Activated naive CD4-positive, alpha-beta T cell treated with anti-CD3 and anti-CD28 coated beads, Interleukin-2, amount 50 U/mL, for 72 hours (primary cell): Measurements from ENCODE around the gene ZNF474. TPM values are rescaled to one million over a fixed set of nuclear protein-coding genes. Genes with fewer than 3 reads are reported as not detected.

Experiments used
- ATAC-seq, 2 donors: fragments of 150-1000 bp; cut with Tn5 transposase; 2 replicates each; pipeline ENCODE4 v1.10.0; 2021; ENCODE audit warnings: mild to moderate bottlenecking in 2 of 2, moderate library complexity in 2 of 2
- DNase-seq, 2 donors: peaks; one replicate each; pipeline ENCODE4 v3.0.0; 2021 to 2022; ENCODE audit warnings: low spot score in 2 of 2
- H3K27ac Mint-ChIP-seq, 2 donors: one replicate each; pipeline ENCODE4 v1.8.0; 2022; ENCODE audit warnings: mild to moderate bottlenecking in 2 of 2, mixed read lengths in 2 of 2
- H3K36me3 Mint-ChIP-seq, 2 donors: one replicate each; pipeline ENCODE4 v1.8.0; 2022; ENCODE audit warnings: mixed read lengths in 2 of 2
- H3K9me3 Mint-ChIP-seq, 2 donors: one replicate each; pipeline ENCODE4 v1.8.0; 2022; ENCODE audit warnings: mixed read lengths in 2 of 2
- total RNA-seq, 2 donors: library from RNA; stranded (reverse); gene quantifications; one replicate each; pipeline ENCODE4 v1.2.3, GENCODE V29; 2022

Gene ZNF474
- total RNA-seq, 2 donors from 2014 or later = 0.12 TPM; not detected in 1

DNA sequence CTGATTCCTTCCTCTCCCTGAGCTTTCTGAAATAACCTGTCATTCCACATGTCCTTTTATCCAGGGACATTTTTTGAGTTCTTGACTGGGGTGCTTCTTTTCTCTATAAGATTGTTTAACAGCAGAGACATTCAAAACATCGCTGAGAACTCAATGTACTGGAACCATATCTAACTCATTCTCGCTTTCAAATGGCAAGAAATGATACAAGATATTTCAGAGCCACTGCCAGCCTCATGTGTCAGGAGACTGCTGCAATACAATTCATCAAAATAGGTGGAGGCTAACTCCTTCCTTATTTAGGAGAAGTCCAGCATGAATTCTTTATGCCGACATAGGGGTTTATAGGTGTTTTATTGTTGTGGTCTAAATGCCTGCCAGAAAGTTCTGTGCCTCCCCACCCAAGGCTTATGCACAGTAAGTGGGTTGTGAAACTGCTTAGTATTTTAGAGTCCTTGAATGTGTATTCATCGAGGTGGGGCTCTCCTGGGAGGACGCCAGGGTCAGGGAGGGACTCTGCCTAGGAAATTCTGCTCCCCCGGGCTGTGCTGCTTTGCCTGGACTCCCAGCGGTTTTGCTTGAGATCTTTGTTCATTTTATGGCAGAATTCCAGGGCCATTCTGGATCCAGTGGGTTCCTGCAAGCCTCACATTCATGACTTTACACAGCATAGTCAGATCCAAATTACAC is 53.9 kb downstream of the ZNF474 start:
- ATAC-seq (peak in 1 of 2 donors; percentile 31), DNase-seq (no peak)
- Mint-ChIP-seq H3K9me3 (peaks cover 3 to 7% of the 10 kb centered on the region in 2 donors), H3K27ac (no peak overlapping the region), H3K36me3 (no peaks in the 10 kb centered on the region)

DNA sequence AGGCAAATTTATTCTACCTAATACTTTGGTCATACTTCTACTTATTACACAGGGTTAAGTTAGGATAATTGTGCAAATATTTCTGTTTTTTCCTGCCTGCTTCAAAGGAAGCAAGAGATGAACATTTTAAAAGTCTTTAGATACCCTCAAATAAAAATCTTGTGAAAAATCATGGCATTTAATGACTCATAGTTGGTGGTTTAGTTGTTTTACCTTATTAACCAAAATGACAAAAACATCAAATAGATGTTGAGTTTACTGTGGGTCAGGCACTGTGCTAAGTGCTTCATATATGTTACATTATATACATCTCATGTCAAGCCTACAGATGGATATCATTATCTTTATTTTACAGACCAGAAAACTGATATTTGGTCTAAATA is 54.4 kb downstream of the ZNF474 start:
- Mint-ChIP-seq H3K36me3 (no peaks in the 10 kb centered on the region), H3K27ac (no peak overlapping the region), H3K9me3 (peaks cover 3 to 7% of the 10 kb centered on the region in 2 donors)
- DNase-seq (no peak), ATAC-seq (no peak)

DNA sequence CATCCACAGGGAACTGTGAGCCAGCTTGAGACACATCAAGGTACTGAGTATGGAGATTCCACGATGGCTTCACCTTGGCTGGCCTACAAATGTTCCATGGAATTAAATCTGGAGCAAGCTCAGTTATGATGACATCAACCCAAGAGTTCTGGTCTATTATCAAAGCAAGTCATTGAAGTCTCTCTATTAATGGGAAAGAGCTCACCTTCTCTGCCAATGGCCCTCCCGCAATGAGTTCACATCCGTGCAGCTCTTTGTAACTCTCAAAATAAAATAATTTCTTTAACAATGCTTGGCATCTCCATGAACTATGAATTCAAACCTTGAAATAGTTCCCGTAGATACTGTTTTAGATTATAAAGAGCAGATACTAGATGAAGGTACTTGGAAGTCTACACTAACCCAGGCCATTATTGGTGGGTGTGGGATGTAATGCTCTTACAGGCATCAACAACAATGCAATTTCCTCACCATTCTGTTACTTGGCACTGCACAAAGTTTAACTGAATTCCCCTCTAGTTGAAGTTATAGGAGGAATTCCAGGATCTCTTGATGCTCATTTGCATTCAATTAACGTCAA is 55.4 kb downstream of the ZNF474 start:
- DNase-seq (no peak), ATAC-seq (no peak)
- Mint-ChIP-seq H3K9me3 (peaks cover 0 to 3% of the 10 kb centered on the region in 2 donors), H3K27ac (no peak overlapping the region), H3K36me3 (no peaks in the 10 kb centered on the region)

DNA sequence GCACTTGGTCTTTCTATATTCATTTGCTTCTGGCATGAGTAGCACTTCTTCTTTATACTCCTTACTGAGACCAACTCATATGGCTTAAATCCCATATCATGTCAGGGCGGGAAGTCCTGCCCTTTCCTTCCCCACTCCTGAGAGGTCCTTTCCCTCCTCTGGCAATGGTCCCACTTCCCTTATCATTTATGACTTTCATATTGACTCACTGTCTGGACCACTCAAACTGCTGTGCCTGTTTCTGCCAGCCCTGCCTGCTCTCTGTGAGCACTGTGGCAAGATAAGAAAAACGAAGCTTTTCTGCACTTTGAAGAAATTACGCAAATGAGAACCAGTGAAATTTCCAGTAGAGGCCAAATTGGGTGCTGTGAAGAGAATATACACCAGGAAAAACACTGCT is 58.1 kb downstream of the ZNF474 start:
- DNase-seq = no peak
- H3K36me3 Mint-ChIP-seq = no peaks in the 10 kb centered on the region

DNA sequence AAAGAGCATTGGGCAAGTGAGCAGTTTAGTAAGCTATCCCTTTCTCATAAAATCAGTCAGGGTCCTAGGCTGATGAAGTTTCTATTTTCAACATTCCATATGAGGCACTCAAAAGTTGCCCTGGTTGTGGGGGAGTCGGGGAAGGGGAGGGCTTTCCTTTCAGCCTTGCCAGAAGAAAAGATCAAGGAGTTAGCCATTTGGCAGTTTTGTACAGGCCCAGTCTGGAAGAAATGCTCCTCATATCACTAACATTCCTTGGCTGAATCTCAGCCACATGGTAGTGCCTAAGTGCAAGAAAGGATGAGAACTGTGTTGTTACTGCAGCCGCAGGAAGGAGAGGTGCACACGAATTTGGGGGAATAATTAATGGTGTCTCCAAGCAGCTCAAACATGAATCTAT is 60.8 kb downstream of the ZNF474 start:
- Mint-ChIP-seq H3K36me3 (no peaks in the 10 kb centered on the region), H3K27ac (no peak overlapping the region), H3K9me3 (peaks cover 0 to 3% of the 10 kb centered on the region in 2 donors)
- no peak for ATAC-seq
- DNase-seq = no peak

More for the DNA sequence above, 58.1 kb downstream of the ZNF474 start:
- Mint-ChIP-seq H3K9me3 (peaks cover 0 to 3% of the 10 kb centered on the region in 2 donors), H3K27ac (no peak overlapping the region)
- ATAC-seq = no peak

DNA sequence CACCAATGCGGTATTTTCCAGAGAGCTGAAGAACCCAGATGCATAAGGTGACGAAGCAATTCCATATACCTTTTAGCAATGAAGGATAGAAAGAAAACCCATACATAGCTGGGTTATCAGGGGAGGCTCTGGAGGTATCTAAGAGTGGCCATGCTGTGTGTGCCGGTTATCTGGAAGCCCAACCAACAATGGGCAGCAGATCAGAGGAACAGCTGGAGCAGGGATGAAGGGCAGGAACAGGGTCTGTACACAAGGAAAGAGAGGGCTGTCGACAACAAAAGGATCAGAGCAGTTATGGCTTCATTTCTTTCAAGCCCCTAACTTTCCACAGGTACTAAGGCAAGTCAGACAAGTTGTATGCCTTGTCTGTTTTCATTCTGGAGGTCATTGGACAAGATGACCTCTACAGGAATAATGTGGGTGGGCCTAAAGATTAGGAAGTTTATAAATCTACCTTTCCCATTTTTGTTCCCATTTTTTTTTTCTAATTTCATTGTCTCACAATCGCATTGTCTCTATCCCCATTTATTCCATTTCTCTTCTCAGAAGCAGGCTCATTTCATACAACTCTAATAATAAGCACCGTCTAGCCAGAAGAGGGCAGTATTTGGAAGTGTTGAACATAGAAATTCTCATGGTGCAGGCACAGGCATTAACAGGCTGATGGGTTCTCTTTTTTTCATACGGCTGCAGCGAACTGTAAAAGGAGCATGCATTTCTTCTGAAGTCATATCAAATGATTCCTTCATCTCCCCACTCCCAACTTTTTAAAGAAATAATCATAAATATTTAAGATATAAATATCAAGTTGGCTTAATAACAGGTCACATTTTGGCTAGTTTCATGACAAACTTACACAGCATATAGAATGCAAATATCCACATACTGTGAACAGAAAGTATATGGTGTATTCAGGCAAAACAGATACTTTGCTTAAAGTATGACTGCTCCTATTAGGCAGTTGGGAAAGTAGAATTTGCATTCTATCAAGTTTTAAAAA is 63.5 kb downstream of the ZNF474 start:
- Mint-ChIP-seq H3K36me3 (no peaks in the 10 kb centered on the region), H3K9me3 (no peaks in the 10 kb centered on the region), H3K27ac (no peak overlapping the region)
- DNase-seq (peak in 1 of 2 donors; percentile 10), ATAC-seq (peak in 1 of 2 donors; percentile 69)

DNA sequence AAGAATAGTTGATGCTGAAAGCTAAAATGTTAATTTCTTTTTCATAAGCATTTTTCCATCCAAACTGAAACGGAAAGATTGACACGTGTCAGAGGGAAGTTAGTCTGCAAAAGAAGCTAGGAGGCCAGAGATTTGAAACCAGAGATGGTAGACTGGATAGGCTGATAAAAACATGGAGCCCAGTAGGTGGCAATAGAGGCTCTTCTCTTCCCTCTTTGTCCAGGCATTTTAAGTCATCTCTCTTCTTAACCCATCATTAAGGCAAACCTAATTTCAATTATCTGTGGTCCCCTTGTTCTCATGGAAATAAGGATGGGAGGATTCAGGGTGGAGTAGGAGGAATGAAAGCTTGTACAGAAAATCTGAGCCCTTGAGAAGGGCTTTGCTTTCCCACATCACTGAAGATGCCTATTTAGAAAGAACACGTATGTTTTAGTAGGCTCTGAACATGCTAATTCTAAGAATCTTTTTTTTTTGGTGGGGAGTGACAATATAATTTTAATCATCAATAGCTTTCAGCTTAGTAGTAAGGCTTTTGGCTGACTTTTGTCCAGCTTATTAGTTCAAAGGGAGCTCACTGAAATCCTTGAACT is 66.6 kb downstream of the ZNF474 start:
- H3K9me3 Mint-ChIP-seq = no peaks in the 10 kb centered on the region
- H3K36me3 Mint-ChIP-seq = no peaks in the 10 kb centered on the region
- DNase-seq = no peak
- ATAC-seq = no peak
- no peak overlapping the region for H3K27ac Mint-ChIP-seq

DNA sequence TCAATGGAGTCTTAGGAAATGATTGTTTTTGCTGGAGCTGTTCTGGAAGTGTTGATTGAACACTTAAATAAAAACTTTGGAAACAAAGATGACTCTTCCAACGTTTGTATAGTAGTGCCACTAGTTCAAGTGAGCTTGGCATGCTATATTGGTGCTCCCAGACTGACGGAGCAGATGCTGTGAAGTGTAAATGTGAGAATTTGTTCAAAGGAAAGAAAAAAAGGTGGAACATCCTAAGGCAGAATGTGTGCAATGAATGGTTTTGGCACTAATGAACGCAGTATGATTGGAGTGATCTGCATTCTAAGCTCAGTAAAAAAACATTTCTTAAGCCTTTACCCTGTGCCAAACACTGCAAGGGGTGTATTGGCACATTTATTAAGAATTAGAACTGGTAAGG is 69.8 kb downstream of the ZNF474 start:
- DNase-seq (no peak), ATAC-seq (no peak)
- Mint-ChIP-seq H3K36me3 (no peaks in the 10 kb centered on the region), H3K9me3 (no peaks in the 10 kb centered on the region), H3K27ac (no peak overlapping the region)

DNA sequence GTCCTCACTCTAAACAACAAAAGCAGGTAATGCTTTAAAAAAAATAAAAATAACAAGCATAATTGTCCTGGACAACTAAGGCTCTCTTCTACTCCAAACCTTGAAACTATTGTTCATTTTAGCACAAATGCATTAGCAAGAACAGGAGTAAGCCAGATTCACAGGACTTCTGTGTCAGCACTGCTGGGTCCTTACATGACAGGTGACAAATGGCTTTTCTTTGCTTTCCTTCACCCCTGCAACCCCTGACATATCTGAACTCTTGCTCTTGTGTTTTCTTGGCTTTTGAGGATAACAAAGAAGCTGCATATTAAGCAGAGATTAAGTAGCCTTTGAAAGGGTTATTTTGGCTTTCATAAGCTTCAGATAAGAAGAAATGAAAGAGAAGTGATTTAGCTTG is 71.1 kb downstream of the ZNF474 start:
- H3K27ac Mint-ChIP-seq = no peak overlapping the region
- DNase-seq (no peak), ATAC-seq (no peak)
- H3K36me3 Mint-ChIP-seq = peaks cover 0 to 5% of the 10 kb centered on the region in 2 donors
- H3K9me3 Mint-ChIP-seq = peaks cover 0 to 2% of the 10 kb centered on the region in 2 donors

DNA sequence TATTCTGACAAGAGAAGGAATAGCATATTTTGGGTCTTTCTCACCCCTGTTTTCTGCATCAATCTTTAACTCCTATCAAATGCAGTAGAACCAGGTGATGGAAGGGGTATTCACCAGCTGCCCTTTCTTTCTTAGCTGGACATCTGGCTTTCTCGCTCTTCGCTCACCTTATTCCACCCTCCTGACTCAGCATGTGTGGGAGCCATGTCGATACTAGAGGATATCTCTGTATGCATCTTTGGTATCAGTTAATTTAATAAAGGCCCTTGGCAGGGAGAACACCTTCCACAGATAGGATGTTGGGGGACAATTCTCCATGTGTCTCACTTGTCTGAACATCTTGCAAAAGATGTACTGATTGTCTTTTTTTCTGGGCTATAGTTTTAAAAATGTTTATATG is 71.5 kb downstream of the ZNF474 start:
- ATAC-seq (no peak), DNase-seq (no peak)
- Mint-ChIP-seq H3K27ac (no peak overlapping the region), H3K9me3 (peaks cover 0 to 6% of the 10 kb centered on the region in 2 donors), H3K36me3 (peaks cover 0 to 10% of the 10 kb centered on the region in 2 donors)

DNA sequence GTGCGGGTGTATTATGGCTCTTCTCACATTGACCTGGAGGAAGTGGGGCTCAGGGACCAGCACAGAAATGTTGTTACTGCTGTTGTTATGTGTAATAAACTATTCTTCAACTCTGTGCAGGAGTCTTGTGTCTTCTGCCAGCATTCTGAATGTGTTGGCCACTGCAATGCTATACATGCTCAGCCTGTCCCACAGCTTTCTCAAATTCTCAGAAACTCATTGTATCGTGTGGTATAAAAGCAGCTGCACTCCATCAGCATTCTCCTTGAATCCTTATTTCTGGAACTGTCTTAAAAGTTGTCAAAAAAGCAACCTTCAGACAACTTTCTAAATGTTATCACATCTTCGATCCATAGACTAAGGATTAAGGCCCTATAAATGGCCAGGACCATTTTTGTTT is 72.0 kb downstream of the ZNF474 start:
- H3K36me3 Mint-ChIP-seq = peaks cover 0 to 10% of the 10 kb centered on the region in 2 donors
- peaks cover 0 to 11% of the 10 kb centered on the region in 2 donors for H3K9me3 Mint-ChIP-seq
- no peak overlapping the region for H3K27ac Mint-ChIP-seq
- DNase-seq (no peak), ATAC-seq (no peak)

DNA sequence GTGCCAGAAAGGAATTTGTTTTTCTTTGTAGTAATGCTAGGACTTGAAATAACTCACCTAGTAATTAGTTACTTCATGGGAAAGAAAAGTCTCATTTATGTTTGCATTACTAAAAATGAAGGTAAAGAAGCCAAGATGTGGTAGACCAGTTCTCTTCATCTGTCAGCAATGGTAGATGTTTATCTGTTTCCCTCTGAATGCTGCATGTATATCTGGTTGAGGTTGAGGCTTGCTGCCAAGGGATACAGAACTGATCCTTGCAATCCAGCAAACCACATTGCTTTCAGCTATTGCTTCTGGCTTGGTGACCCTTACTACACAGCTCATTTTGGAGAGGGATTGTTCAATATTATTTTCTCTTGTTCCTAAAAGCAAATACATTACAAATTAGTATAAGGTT is 73.6 kb downstream of the ZNF474 start:
- ATAC-seq (no peak), DNase-seq (no peak)
- Mint-ChIP-seq H3K36me3 (peaks cover 0 to 14% of the 10 kb centered on the region in 2 donors), H3K9me3 (peaks cover 6 to 20% of the 10 kb centered on the region in 2 donors), H3K27ac (no peak overlapping the region)

Other genes with a start within 250 kb of the ZNF474 start
- 1 to 10 TPM; 9.1 to 9.6 TPM for gene SRFBP1, start 167.6 kb upstream of the ZNF474 start, total RNA-seq
- under 1 TPM in 1 of 2 donors, not detected in 1; 0.62 TPM for gene LOX, start 51.3 kb upstream of the ZNF474 start, total RNA-seq
- not detected for gene SNCAIP, start 182.7 kb downstream of the ZNF474 start, total RNA-seq